Measurements from ENCODE around the gene FMNL3.

The FMNL3 gene

GRCh38 chr12:49733219-49734017, 26.2 kb upstream of the FMNL3 start:
- ATAC-seq = no peak
- TF ChIP-seq ZNF70 (CRISPR knock-in tag; IDR thresholded peaks at IDR 0.05) (no peak), ZFP30 (CRISPR knock-in tag; IDR thresholded peaks at IDR 0.05) (no peak), TCF4 (CRISPR knock-in tag; IDR thresholded peaks at IDR 0.05; ENCODE audit: borderline replicate concordance) (no peak), ISL1 (CRISPR knock-in tag; IDR thresholded peaks at IDR 0.05) (no peak), ZFP3 (CRISPR knock-in tag; IDR thresholded peaks at IDR 0.05) (no peak), ZNF8 (CRISPR knock-in tag; IDR thresholded peaks at IDR 0.05) (no peak), ZNF565 (CRISPR knock-in tag; conservative IDR thresholded peaks at IDR 0.05; ENCODE audit: low read depth) (no peak), ZC3H10 (CRISPR knock-in tag; IDR thresholded peaks at IDR 0.05) (no peak), POU6F1 (CRISPR knock-in tag; IDR thresholded peaks at IDR 0.05; ENCODE audit: borderline replicate concordance, low read depth) (no peak), ESRRG (CRISPR knock-in tag; IDR thresholded peaks at IDR 0.05) (no peak), RARB (CRISPR knock-in tag; IDR thresholded peaks at IDR 0.05) (no peak)
- TF ChIP-seq, protein P1, sequence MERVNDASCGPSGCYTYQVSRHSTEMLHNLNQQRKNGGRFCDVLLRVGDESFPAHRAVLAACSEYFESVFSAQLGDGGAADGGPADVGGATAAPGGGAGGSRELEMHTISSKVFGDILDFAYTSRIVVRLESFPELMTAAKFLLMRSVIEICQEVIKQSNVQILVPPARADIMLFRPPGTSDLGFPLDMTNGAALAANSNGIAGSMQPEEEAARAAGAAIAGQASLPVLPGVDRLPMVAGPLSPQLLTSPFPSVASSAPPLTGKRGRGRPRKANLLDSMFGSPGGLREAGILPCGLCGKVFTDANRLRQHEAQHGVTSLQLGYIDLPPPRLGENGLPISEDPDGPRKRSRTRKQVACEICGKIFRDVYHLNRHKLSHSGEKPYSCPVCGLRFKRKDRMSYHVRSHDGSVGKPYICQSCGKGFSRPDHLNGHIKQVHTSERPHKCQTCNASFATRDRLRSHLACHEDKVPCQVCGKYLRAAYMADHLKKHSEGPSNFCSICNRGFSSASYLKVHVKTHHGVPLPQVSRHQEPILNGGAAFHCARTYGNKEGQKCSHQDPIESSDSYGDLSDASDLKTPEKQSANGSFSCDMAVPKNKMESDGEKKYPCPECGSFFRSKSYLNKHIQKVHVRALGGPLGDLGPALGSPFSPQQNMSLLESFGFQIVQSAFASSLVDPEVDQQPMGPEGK (CRISPR knock-in tag; IDR thresholded peaks at IDR 0.05; ENCODE audit: borderline replicate concordance) = no peak

DNA sequence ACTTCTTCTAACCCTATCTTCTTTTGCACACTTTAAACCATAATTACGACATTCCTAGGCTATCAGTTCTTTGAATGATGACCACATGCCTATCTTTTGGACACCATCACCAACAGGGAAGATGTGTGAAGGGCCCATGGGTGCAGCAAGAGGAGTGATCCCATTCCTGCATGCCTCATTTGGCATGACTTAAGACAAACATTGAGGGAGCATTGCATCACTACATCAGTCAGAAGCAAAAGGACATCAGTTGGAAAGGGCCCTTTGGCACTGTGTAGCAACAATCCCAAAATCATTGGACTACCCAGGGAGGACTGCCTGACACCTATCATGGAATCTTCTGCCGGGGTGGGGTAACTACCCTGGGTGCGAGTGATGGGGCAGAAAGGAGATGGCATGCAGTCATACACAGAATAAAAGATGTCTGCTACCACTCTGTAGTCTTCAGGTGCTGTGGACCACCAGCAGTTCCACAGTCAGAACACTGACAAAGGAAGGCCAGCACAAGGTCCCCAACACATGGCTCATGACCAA, 23.4 kb upstream of the FMNL3 start:
- no peak for ATAC-seq
- TF ChIP-seq ZNF565 (CRISPR knock-in tag; conservative IDR thresholded peaks at IDR 0.05; ENCODE audit: low read depth) (no peak), TCF4 (CRISPR knock-in tag; IDR thresholded peaks at IDR 0.05; ENCODE audit: borderline replicate concordance) (no peak), ARNTL (CRISPR knock-in tag; IDR thresholded peaks at IDR 0.05; ENCODE audit: borderline replicate concordance, low read depth) (no peak), ZFP3 (CRISPR knock-in tag; IDR thresholded peaks at IDR 0.05) (no peak), ISL1 (CRISPR knock-in tag; IDR thresholded peaks at IDR 0.05) (no peak), CSDC2 (CRISPR knock-in tag; IDR thresholded peaks at IDR 0.05) (no peak), ZFP30 (CRISPR knock-in tag; IDR thresholded peaks at IDR 0.05) (no peak), SNAI2 (CRISPR knock-in tag; IDR thresholded peaks at IDR 0.05) (no peak), RARB (CRISPR knock-in tag; IDR thresholded peaks at IDR 0.05) (no peak), POU6F1 (CRISPR knock-in tag; IDR thresholded peaks at IDR 0.05; ENCODE audit: borderline replicate concordance, low read depth) (no peak), ESRRG (CRISPR knock-in tag; IDR thresholded peaks at IDR 0.05) (no peak), ZNF70 (CRISPR knock-in tag; IDR thresholded peaks at IDR 0.05) (no peak), OSR1 (CRISPR knock-in tag; IDR thresholded peaks at IDR 0.05) (no peak), TOX (CRISPR knock-in tag; IDR thresholded peaks at IDR 0.05; ENCODE audit: borderline replicate concordance) (no peak), ZNF8 (CRISPR knock-in tag; IDR thresholded peaks at IDR 0.05) (no peak)
- TF ChIP-seq, protein P1 (CRISPR knock-in tag; IDR thresholded peaks at IDR 0.05; ENCODE audit: borderline replicate concordance) = no peak
- TF ChIP-seq, protein P2, sequence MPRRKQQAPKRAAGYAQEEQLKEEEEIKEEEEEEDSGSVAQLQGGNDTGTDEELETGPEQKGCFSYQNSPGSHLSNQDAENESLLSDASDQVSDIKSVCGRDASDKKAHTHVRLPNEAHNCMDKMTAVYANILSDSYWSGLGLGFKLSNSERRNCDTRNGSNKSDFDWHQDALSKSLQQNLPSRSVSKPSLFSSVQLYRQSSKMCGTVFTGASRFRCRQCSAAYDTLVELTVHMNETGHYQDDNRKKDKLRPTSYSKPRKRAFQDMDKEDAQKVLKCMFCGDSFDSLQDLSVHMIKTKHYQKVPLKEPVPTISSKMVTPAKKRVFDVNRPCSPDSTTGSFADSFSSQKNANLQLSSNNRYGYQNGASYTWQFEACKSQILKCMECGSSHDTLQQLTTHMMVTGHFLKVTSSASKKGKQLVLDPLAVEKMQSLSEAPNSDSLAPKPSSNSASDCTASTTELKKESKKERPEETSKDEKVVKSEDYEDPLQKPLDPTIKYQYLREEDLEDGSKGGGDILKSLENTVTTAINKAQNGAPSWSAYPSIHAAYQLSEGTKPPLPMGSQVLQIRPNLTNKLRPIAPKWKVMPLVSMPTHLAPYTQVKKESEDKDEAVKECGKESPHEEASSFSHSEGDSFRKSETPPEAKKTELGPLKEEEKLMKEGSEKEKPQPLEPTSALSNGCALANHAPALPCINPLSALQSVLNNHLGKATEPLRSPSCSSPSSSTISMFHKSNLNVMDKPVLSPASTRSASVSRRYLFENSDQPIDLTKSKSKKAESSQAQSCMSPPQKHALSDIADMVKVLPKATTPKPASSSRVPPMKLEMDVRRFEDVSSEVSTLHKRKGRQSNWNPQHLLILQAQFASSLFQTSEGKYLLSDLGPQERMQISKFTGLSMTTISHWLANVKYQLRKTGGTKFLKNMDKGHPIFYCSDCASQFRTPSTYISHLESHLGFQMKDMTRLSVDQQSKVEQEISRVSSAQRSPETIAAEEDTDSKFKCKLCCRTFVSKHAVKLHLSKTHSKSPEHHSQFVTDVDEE (CRISPR knock-in tag; IDR thresholded peaks at IDR 0.05) = no peak

Data from SK-N-SH treated with all-trans-retinoic acid at 6 μM for 48 hours (cell line).